Stimulated activated CD4-positive, alpha-beta T cell treated with anti-CD3 and anti-CD28 coated beads, Interleukin-1b, Interleukin-23, amount 100 ng/mL, for 1 hour (primary cell): ENCODE results near the gene SAMD4B.

Source experiments
- DNase-seq, 2 donors: peaks; one replicate each; pipeline ENCODE4 v3.0.0-alpha.2; 2020; ENCODE audit warnings: low read depth in 2 of 2

Gene SAMD4B

GRCh38 chr19:39409208-39410016 lies 67.2 kb downstream of the SAMD4B start:
- peak; percentile 58 to 88 for DNase-seq

GRCh38 chr19:39410017-39410830 lies 68.0 kb downstream of the SAMD4B start:
- DNase-seq: peak in 1 of 2 donors; percentile 66

GRCh38 chr19:39410831-39411080 lies 68.5 kb downstream of the SAMD4B start:
- DNase-seq: no peak

GRCh38 chr19:39411081-39411831 lies 69.0 kb downstream of the SAMD4B start:
- DNase-seq: peak in 1 of 2 donors; percentile 34

DNA sequence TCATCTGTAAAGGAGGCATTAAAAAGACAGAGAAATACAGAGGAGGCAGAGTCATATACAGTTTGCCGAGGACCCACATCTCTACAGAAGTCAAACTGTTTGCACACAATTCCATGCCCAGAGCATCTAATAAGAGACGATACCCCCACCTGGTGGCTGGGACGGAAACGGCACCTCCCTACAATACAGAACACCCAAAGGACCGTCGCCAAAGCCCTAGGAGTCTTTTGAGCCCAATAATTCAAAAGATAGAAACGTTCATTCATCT lies 69.5 kb downstream of the SAMD4B start:
- peak; percentile 82 to 90 for DNase-seq

- peak; percentile 96 to 99 for DNase-seq
Measured at GRCh38 chr19:39412100-39412866, 70.1 kb downstream of the SAMD4B start, which contains the start of gene PLEKHG2. TSS of gene PLEKHG2 (plus strand) at chr19:39412669. CDS start at chr19:39414087, 1,418 bp downstream.

- DNase-seq: no peak
Measured at GRCh38 chr19:39412867-39413271, 70.6 kb downstream of the SAMD4B start.

- no peak for DNase-seq
Measured at GRCh38 chr19:39413272-39413910, 71.2 kb downstream of the SAMD4B start.

- no peak for DNase-seq
Measured at GRCh38 chr19:39413911-39414608, 71.8 kb downstream of the SAMD4B start.

DNA sequence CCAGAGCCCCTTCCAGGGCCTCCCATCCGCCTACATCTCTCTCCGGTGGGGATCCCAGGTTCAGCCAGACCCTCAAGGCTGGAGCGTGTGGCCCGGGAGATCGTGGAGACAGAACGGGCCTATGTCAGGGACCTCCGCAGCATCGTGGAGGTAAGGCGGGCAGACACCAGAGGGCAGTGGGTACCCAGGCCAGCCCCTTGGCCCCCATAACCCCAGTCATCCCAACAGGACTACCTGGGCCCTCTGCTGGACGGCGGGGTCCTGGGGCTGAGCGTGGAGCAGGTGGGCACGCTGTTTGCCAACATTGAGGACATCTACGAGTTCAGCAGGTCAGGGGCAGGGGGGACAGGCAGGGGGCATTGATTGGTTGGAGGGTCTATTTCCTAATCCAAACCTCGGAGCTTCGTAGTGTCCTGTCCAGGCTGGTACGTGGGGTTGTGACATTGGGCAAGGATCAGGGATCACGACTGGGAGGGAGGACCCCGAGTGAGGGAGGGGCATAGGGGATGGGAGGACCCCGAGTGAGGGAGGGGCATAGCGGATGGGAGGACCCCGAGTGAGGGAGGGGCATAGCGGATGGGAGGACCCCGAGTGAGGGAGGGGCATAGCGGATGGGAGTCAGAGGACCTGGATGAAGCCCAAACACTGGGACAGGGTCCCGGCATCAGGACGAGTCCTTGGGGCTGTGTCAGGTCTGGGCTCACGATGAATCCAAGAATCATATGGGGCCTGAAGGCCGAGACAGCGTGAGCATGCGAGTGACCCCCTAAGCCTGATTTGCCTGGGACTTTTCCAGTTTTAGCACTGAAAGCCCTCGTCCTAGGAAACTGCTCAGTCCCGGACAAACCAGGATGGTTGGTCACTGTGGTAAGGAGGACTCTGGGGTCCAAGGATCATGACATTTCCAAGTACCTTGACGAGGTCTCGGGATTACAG lies 73.2 kb downstream of the SAMD4B start:
- no peak for DNase-seq

DNA sequence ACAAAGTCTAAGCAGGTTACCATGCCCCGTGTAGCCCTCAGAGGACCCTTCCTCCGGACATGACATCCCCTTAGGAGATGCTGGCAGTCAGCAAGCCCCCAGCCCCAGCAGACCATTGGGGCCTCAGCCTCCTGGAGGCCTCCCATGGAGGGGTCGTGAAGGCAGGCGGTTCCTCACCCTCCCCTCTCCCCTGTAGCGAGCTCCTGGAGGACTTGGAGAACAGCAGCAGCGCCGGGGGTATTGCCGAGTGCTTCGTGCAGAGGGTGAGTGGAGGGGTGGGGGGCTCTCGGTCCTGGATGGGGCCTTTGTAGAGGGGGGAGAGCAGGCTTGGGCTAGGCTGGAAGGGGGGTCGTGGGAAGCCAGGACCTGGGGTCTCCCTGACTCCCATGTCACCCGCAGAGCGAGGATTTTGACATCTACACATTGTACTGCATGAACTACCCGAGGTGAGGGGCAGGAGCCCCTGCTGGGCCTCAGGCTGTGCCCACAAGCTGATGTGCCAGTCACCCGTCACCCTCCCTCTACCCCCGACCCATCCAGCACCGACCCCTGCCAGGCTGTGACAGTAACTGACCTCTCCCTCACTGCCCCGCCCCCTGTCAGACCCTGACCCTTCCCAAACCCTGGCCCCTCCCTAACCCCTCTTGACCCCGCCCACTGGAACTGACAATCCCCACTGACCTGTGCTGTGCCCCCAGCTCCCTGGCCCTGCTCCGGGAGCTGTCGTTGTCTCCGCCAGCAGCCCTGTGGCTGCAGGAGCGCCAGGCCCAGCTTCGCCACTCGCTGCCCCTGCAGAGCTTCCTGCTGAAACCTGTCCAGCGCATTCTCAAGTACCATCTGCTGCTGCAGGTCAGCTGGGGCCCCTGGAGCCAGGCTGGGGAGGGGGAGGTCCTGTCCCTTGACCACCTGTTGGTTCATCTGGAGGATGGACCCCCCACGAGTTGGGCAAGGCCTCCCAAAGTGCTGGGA lies 74.2 kb downstream of the SAMD4B start:
- DNase-seq: no peak

DNA sequence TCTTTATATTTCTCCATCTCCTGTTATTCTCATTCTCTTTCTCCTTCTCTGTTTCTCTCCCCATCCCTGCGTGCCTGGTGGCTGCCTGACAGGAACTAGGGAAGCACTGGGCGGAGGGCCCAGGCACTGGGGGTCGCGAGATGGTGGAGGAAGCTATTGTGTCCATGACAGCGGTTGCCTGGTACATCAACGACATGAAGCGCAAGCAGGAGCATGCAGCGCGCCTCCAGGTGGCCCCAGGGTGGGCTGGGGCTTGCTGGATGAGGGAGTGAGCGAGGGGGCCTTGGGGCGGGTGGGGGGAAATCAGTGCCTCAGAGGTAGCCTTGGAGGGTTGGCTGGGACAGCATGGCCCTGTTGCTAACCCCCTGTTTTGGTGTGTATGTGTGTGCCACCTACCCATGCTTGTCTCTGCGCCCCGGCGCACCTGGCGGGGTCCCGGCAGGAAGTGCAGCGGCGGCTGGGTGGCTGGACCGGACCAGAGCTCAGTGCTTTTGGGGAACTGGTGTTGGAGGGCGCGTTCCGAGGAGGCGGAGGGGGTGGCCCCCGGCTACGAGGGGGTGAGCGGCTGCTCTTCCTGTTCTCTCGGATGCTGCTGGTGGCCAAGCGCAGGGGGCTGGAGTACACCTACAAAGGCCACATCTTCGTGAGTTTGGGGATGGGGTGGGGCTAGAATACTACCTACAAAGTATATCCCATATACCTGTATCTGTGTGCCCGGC lies 75.4 kb downstream of the SAMD4B start:
- no peak for DNase-seq

- no peak for DNase-seq
Measured at GRCh38 chr19:39419003-39419402, 76.8 kb downstream of the SAMD4B start.

DNA sequence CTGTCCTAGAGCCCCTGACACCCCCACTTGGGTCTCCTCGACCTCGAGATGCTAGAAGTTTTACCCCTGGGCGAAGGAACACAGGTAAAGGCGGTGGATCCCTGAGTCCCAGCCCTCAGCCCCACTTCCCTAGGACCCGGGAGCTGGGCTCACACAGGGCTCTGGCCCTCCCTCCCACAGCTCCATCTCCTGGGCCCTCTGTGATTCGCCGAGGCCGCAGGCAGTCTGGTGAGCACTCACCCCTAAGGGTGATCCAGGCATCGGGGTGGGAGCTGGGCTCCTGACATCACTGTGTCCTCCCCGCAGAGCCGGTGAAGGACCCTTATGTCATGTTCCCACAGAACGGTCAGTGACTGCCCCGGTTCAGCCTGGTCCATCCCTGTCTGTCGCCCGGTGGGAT lies 78.5 kb downstream of the SAMD4B start:
- no peak for DNase-seq

DNA sequence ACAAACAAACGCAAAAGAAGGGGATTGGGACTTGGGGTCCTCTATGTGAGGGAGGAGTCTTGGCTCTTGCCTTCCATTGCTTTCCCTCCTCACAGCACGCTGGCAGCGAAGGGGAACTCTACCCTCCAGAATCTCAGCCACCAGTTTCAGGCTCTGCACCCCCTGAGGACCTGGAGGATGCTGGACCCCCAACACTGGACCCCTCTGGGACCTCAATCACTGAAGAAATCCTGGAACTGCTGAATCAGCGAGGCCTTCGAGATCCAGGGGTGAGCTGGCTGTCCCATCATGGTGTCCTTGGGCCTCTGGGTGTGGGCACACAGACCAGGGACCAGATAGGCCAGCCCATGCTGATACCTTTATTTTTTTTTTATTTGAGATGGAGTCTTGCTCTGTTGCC lies 79.8 kb downstream of the SAMD4B start:
- DNase-seq: no peak

GRCh38 chr19:39423258-39424086 lies 81.3 kb downstream of the SAMD4B start:
- no peak for DNase-seq

- no peak for DNase-seq
Measured at GRCh38 chr19:39424934-39425333, 82.7 kb downstream of the SAMD4B start.
